Left cardiac atrium (tissue), 4 donors: ENCODE data around the gene EFCAB8. TPM values are rescaled to one million over a fixed set of nuclear protein-coding genes. Genes with fewer than 3 reads are reported as not detected.
"Not testable (repeated sequence)": the region's sequence is repeated elsewhere in the genome, so short reads cannot be mapped to it uniquely, and the experiment has no call there.

Experiments used
- ATAC-seq, 2 donors: fragments of 200-7000 bp; cut with Tn5 transposase; one replicate each; pipeline ENCODE4 v1.9.1; 2020; ENCODE audit warnings: mild to moderate bottlenecking in 2 of 2, moderate library complexity in 2 of 2
- DNase-seq: peaks from one replicate; pipeline ENCODE4 v3.0.0-alpha.2; 2020
- intact Hi-C, 2 donors: fragments of 100-400 bp; cut with DNase I; formaldehyde crosslinking; loops; one replicate each; pipeline versions ENCODE4 v1.14.1 to v1.15.1; 2022 to 2023
- total RNA-seq, 2 donors: library from RNA; stranded (reverse); fragmentation: NEBNext Ultra II Directional; extraction: Animal tissue kit (Norgen Biotek cat#: 25700); gene quantifications; one replicate each; pipeline ENCODE4 v1.2.1, GENCODE V29; 2021
- donor health status: DM: no; HTN: yes; CAD: no.
- donor health status: DM: no; HTN: yes; CAD: no; lungs with severe emphysema.
- donor health status: DM: yes; HTN: yes; CAD: no.
- donor health status: Dilated cardiomyopathy.

EFCAB8 gene
- total RNA-seq, 2 donors from 2014 or later: 0.18 TPM; not detected in 1

GRCh38 chr20:32974204-32975064, 115.7 kb downstream of the EFCAB8 start:
- intact Hi-C loops, ATAC-seq, DNase-seq: not testable (repeated sequence)

GRCh38 chr20:32975121-32975520, 116.4 kb downstream of the EFCAB8 start:
- DNase-seq, intact Hi-C loops, ATAC-seq: not testable (repeated sequence)

GRCh38 chr20:32975698-32976674, 117.3 kb downstream of the EFCAB8 start:
- peak; percentile 39 for DNase-seq
- intact Hi-C loops: no loop called here
- ATAC-seq: peak; percentile 70 to 71

- intact Hi-C loops: no loop called here
- ATAC-seq: no peak
- DNase-seq: no peak
These were observed 118.0 kb downstream of the EFCAB8 start for GRCh38 chr20:32976746-32977145.

GRCh38 chr20:32977281-32978008, 118.7 kb downstream of the EFCAB8 start:
- ATAC-seq (no peak), DNase-seq (no peak)
- intact Hi-C loops: no loop called here

GRCh38 chr20:32978009-32978335, 119.2 kb downstream of the EFCAB8 start:
- intact Hi-C loops: no loop called here
- DNase-seq (no peak), ATAC-seq (no peak)

GRCh38 chr20:32979201-32979998, 120.7 kb downstream of the EFCAB8 start:
- intact Hi-C loops: no loop called here
- DNase-seq (no peak), ATAC-seq (no peak)

GRCh38 chr20:32980131-32980941, 121.6 kb downstream of the EFCAB8 start:
- no peak for DNase-seq
- intact Hi-C loops: no loop called here
- peak in 1 of 2 donors; percentile 64 for ATAC-seq

GRCh38 chr20:32980990-32981389, 122.3 kb downstream of the EFCAB8 start:
- intact Hi-C loops: no loop called here
- no peak for ATAC-seq
- DNase-seq: no peak

GRCh38 chr20:32982617-32983458, 124.1 kb downstream of the EFCAB8 start:
- intact Hi-C loops: no loop called here
- peak; percentile 58 for DNase-seq
- ATAC-seq: peak; percentile 46 to 71

- intact Hi-C loops: no loop called here
- DNase-seq (no peak), ATAC-seq (no peak)
These were observed 124.9 kb downstream of the EFCAB8 start for GRCh38 chr20:32983459-32984112.

- no peak for DNase-seq
- intact Hi-C loops: no loop called here
- no peak for ATAC-seq
These were observed 125.5 kb downstream of the EFCAB8 start for GRCh38 chr20:32984196-32984595.

GRCh38 chr20:32984631-32985354, 126.1 kb downstream of the EFCAB8 start:
- ATAC-seq: no peak
- intact Hi-C loops: no loop called here
- DNase-seq: no peak

GRCh38 chr20:32985596-32985995, 126.9 kb downstream of the EFCAB8 start:
- DNase-seq: no peak
- no peak for ATAC-seq
- intact Hi-C loops: no loop called here

- intact Hi-C loops: no loop called here
- DNase-seq (no peak), ATAC-seq (no peak)
These were observed 127.7 kb downstream of the EFCAB8 start for GRCh38 chr20:32986331-32986966.
